CD4-positive, alpha-beta T cell (primary cell): Measurements from ENCODE around the gene C17orf67. TPM values are rescaled to one million over a fixed set of nuclear protein-coding genes. Genes with fewer than 3 reads are reported as not detected.

Source experiments
- ATAC-seq: fragments of 200-7000 bp; cut with Tn5 transposase; one replicate; pipeline ENCODE4 v1.10.0; 2022; ENCODE audit warnings: mild to moderate bottlenecking; ENCODE audit not compliant: poor library complexity
- CTCF ChIA-PET: fragments of 350-600 bp; sonication (Branson Sonifier 250); formaldehyde crosslinking; loops from one replicate; lab custom pipeline; 2021; ENCODE audit warnings: antibody characterized with exemption, inconsistent platforms; lab: Charles Lee
- POLR2A ChIA-PET: fragments of 350-600 bp; sonication (Branson Sonifier 250); formaldehyde crosslinking; loops from one replicate; lab custom pipeline; 2021; ENCODE audit warnings: antibody characterized with exemption, inconsistent platforms; lab: Charles Lee
- DNase-seq, 14 experiments: peaks; one replicate each; pipeline ENCODE4 v3.0.0-alpha.2; 2013 to 2020; ENCODE audit warnings: mixed read lengths in 2 of 14
- H3K27ac ChIP-seq, 2 donors: one replicate each; pipeline versions ENCODE4 v1.5.1 to v1.7.0; 2013; ENCODE audit warnings: low read length in 2 of 2, low read depth in 1 of 2, mild to moderate bottlenecking in 1 of 2
- H3K27me3 ChIP-seq, 2 experiments: 1 replicate in 1 of 2; 2 replicates in 1 of 2; pipeline versions ENCODE4 v1.6.1 to v1.7.0; 2013; ENCODE audit warnings: low read length in 2 of 2, control low read depth in 1 of 2, mild to moderate bottlenecking in 1 of 2, moderate library complexity in 1 of 2; ENCODE audit not compliant: insufficient read depth in 2 of 2, control insufficient read depth in 1 of 2
- H3K36me3 ChIP-seq: one replicate; pipeline ENCODE4 v1.6.1; 2013; ENCODE audit warnings: low read length, control low read depth; ENCODE audit not compliant: insufficient read depth
- H3K4me1 ChIP-seq: one replicate; pipeline ENCODE4 v1.6.1; 2013; ENCODE audit warnings: low read length, control low read depth; ENCODE audit not compliant: insufficient read depth
- H3K4me3 ChIP-seq: one replicate; pipeline ENCODE4 v1.5.1; 2013; ENCODE audit warnings: mild to moderate bottlenecking, low read length, moderate library complexity
- H3K9me3 ChIP-seq, 2 experiments: 1 replicate in 1 of 2; 2 replicates in 1 of 2; pipeline versions ENCODE4 v1.6.1 to v1.7.0; 2013; ENCODE audit warnings: low read length in 2 of 2, mild to moderate bottlenecking in 2 of 2, control low read depth in 1 of 2, moderate library complexity in 1 of 2; ENCODE audit not compliant: control insufficient read depth in 1 of 2, insufficient read depth in 1 of 2
- H3K27ac Mint-ChIP-seq: one replicate; pipeline ENCODE4 v1.8.0; 2020; ENCODE audit warnings: mixed read lengths
- H3K27me3 Mint-ChIP-seq: one replicate; pipeline ENCODE4 v1.8.0; 2021; ENCODE audit warnings: mixed read lengths
- H3K36me3 Mint-ChIP-seq: one replicate; pipeline ENCODE4 v1.8.0; 2021; ENCODE audit warnings: low read depth, mixed read lengths
- H3K4me1 Mint-ChIP-seq: one replicate; pipeline ENCODE4 v1.8.0; 2021; ENCODE audit warnings: low read depth, mixed read lengths
- H3K4me3 Mint-ChIP-seq: one replicate; pipeline ENCODE4 v1.8.0; 2020; ENCODE audit warnings: mild to moderate bottlenecking, mixed read lengths
- H3K9me3 Mint-ChIP-seq: one replicate; pipeline ENCODE4 v1.8.0; 2020; ENCODE audit warnings: mixed read lengths
- intact Hi-C, 2 experiments: fragments of 100-400 bp; cut with DNase I in 1 of 2; cut with micrococcal nuclease in 1 of 2; formaldehyde crosslinking; loops; one replicate each; pipeline versions ENCODE4 v1.15.1 to v1.9.0; 2023 to 2025; cut with DNase I, micrococcal nuclease
- total RNA-seq, 174 experiments: library from RNA in 2 of 174; stranded (reverse) in 2 of 174; gene quantifications; one replicate each; pipeline ENCODE4 v1.2.3 and lab custom pipeline; 2021 to 2026
- TF ChIP-seq, protein P1 (sequence below): fragments of 200-600 bp; IDR thresholded peaks from one replicate; pipeline ENCODE4 v1.8.0; 2022; ENCODE audit warnings: antibody characterized with exemption, mild to moderate bottlenecking

C17orf67 gene
- total RNA-seq, 2 experiments from 2014 or later = 4.3 to 4.8 TPM

GRCh38 chr17:56861899-56862298, 28.2 kb upstream of the C17orf67 start:
- Mint-ChIP-seq H3K36me3 (peaks cover 68% of the 10 kb centered on the region), H3K27ac (no peak overlapping the region), H3K4me3 (no peak overlapping the region), H3K9me3 (no peaks in the 10 kb centered on the region), H3K4me1 (no peaks in the 10 kb centered on the region), H3K27me3 (no peaks in the 10 kb centered on the region)
- Histone ChIP-seq H3K27ac (no peak overlapping the region), H3K9me3 (no peaks in the 10 kb centered on the region), H3K4me1 (no peaks in the 10 kb centered on the region), H3K27me3 (no peaks in the 10 kb centered on the region), H3K4me3 (no peak overlapping the region), H3K36me3 (peaks cover 60% of the 10 kb centered on the region)
- ChIA-PET CTCF (no interaction called here), POLR2A (interaction anchor here (0.7 kb wide), 1 partner anchor 117 kb away, joined by 3 read pairs; no protein-coding TSS in a partner anchor)
- TF ChIP-seq, protein P1, sequence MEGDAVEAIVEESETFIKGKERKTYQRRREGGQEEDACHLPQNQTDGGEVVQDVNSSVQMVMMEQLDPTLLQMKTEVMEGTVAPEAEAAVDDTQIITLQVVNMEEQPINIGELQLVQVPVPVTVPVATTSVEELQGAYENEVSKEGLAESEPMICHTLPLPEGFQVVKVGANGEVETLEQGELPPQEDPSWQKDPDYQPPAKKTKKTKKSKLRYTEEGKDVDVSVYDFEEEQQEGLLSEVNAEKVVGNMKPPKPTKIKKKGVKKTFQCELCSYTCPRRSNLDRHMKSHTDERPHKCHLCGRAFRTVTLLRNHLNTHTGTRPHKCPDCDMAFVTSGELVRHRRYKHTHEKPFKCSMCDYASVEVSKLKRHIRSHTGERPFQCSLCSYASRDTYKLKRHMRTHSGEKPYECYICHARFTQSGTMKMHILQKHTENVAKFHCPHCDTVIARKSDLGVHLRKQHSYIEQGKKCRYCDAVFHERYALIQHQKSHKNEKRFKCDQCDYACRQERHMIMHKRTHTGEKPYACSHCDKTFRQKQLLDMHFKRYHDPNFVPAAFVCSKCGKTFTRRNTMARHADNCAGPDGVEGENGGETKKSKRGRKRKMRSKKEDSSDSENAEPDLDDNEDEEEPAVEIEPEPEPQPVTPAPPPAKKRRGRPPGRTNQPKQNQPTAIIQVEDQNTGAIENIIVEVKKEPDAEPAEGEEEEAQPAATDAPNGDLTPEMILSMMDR = no peak
- DNase-seq (no peak), ATAC-seq (no peak)
- intact Hi-C loops = no loop called here

DNA sequence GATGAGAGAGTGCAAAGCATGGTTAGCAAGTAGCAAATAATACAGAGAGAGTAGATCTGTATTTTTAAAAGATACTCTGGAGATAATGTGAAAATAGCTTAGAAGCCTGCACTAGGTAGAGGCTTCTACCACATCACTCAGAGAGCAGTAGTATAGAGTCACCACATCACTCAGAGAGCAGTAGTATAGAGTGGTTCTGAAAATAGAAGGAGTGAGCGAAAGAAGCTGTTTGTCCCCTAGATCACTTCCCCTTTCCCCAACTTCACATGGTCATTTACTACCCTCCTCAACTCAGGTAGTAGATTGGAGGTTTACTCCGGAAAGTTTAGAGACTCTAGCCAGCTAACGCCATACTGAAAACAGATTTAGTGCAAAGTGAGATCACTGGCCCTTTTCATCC, 17.3 kb upstream of the C17orf67 start:
- H3K4me3 Mint-ChIP-seq = no peak overlapping the region
- ChIA-PET POLR2A (no interaction called here), CTCF (interaction anchor here (0.6 to 2.3 kb wide), 2 partner anchors 16 to 30 kb away, joined by 4 to 7 read pairs; partner anchors contain the start of gene DGKE)
- ATAC-seq = no peak
- H3K36me3 ChIP-seq = peaks cover 47% of the 10 kb centered on the region
- peaks cover 86% of the 10 kb centered on the region for H3K36me3 Mint-ChIP-seq
- TF ChIP-seq, protein P1 = no peak
- DNase-seq = no peak
- peaks cover 14% of the 10 kb centered on the region for H3K4me1 Mint-ChIP-seq
- intact Hi-C loops = no loop called here
- no peak overlapping the region for H3K27ac Mint-ChIP-seq
- H3K9me3 ChIP-seq = no peaks in the 10 kb centered on the region
- no peaks in the 10 kb centered on the region for H3K9me3 Mint-ChIP-seq
- no peaks in the 10 kb centered on the region for H3K4me1 ChIP-seq
- H3K27ac ChIP-seq = no peak overlapping the region
- H3K27me3 Mint-ChIP-seq = no peaks in the 10 kb centered on the region
- no peak overlapping the region for H3K4me3 ChIP-seq
- H3K27me3 ChIP-seq = no peaks in the 10 kb centered on the region

- Histone ChIP-seq H3K36me3 (peaks cover 47% of the 10 kb centered on the region), H3K27me3 (no peaks in the 10 kb centered on the region), H3K9me3 (no peaks in the 10 kb centered on the region), H3K4me1 (no peaks in the 10 kb centered on the region), H3K4me3 (no peak overlapping the region), H3K27ac (no peak overlapping the region)
- H3K36me3 Mint-ChIP-seq = peaks cover 84% of the 10 kb centered on the region
- H3K4me1 Mint-ChIP-seq = peaks cover 14% of the 10 kb centered on the region
- ATAC-seq (no peak), DNase-seq (no peak)
- CTCF ChIA-PET = interaction anchor here (0.6 to 2.3 kb wide), 2 partner anchors 16 to 30 kb away, joined by 4 to 7 read pairs; partner anchors contain the start of gene DGKE
- no peaks in the 10 kb centered on the region for H3K9me3 Mint-ChIP-seq
- no peaks in the 10 kb centered on the region for H3K27me3 Mint-ChIP-seq
- no peak overlapping the region for H3K4me3 Mint-ChIP-seq
- intact Hi-C loops = no loop called here
- no peak overlapping the region for H3K27ac Mint-ChIP-seq
- POLR2A ChIA-PET = no interaction called here
- TF ChIP-seq, protein P1 = no peak
Measured at GRCh38 chr17:56850591-56850990, 16.9 kb upstream of the C17orf67 start.
